ENCODE measurements around the gene CHST8.

The CHST8 gene

DNA sequence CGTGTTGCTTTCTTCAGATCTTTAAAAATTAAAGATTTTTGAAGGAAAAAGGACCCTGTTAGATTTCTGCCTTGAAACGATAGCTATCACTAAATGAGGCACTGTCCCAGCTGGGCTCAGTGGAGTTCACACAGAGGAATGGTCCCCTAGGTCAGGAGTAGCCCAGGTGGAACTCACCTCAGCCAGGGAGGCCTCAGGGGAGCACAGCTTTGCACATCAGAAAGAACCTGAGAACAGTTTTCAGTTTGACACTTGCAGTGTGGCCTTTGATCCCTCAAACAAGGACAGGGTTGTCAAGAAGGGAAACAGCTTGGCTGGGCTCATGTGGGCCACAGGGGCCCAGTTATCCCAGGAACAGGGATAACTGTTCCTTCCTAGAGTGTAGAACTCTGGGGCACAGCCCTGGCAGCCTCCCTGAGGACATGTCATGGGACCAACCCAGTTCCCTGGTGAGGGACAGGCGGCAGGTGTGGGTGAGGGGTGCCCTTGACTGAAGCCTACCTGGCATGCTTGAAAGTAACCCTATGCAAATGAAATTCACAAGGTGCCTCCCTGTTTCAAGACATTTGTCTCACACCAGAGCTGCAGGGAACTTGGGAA, 59.4 kb downstream of the CHST8 start:
- TF ChIP-seq TAF1 (IDR thresholded peaks at IDR 0.05; ENCODE audit: borderline replicate concordance, insufficient read depth, low read length) (no peak), FOXP2 (optimal IDR thresholded peaks at IDR 0.05; ENCODE audit: borderline replicate concordance, extremely low read depth, extremely low read length, insufficient read depth) (no peak), SIN3A (IDR thresholded peaks at IDR 0.05; ENCODE audit: borderline replicate concordance, insufficient read depth, low read length) (no peak), POLR2AphosphoS5 (IDR thresholded peaks at IDR 0.05; ENCODE audit: low read depth, low read length) (no peak)
- TF ChIP-seq, protein P1, sequence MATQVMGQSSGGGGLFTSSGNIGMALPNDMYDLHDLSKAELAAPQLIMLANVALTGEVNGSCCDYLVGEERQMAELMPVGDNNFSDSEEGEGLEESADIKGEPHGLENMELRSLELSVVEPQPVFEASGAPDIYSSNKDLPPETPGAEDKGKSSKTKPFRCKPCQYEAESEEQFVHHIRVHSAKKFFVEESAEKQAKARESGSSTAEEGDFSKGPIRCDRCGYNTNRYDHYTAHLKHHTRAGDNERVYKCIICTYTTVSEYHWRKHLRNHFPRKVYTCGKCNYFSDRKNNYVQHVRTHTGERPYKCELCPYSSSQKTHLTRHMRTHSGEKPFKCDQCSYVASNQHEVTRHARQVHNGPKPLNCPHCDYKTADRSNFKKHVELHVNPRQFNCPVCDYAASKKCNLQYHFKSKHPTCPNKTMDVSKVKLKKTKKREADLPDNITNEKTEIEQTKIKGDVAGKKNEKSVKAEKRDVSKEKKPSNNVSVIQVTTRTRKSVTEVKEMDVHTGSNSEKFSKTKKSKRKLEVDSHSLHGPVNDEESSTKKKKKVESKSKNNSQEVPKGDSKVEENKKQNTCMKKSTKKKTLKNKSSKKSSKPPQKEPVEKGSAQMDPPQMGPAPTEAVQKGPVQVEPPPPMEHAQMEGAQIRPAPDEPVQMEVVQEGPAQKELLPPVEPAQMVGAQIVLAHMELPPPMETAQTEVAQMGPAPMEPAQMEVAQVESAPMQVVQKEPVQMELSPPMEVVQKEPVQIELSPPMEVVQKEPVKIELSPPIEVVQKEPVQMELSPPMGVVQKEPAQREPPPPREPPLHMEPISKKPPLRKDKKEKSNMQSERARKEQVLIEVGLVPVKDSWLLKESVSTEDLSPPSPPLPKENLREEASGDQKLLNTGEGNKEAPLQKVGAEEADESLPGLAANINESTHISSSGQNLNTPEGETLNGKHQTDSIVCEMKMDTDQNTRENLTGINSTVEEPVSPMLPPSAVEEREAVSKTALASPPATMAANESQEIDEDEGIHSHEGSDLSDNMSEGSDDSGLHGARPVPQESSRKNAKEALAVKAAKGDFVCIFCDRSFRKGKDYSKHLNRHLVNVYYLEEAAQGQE (IDR thresholded peaks at IDR 0.05; ENCODE audit: insufficient read depth in 1 of 2, low read depth in 2 of 2, low read length in 2 of 2) = no peak

DNA sequence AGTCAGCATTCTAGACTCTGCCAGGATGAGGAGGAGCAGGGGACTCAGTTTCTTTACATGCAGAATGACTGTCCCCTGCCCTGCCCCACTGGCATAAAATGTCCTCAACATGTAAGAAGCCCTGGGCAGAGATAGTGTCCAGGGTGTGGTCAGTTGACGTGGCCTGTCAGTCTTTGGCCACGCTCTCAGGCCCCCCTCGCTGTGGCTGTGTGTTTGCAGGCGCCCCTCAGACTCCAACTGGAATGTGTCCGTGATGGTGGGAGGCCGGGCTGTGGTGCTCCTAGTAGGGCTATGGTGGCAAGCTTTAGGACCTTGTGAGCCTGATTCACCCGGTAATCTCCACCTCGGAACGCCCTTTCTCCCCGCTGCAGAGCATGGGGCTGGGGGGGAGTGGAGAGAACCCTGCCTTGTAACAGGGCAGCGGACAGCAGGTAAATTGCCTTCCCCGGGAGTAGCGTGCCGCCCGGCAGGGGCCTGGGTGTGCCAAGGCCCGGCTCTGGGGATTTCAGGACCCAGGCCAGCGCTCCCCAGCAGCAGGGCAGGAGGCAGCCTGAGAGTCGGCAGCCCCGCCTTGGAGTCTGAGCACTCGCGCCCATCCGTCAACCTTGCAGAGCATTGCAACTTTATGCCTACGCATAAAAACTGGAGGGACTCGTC, 62.3 kb downstream of the CHST8 start:
- TF ChIP-seq, protein P1 (IDR thresholded peaks at IDR 0.05; ENCODE audit: insufficient read depth in 1 of 2, low read depth in 2 of 2, low read length in 2 of 2) = peak; percentile 81 to 91
- TF ChIP-seq TAF1 (IDR thresholded peaks at IDR 0.05; ENCODE audit: borderline replicate concordance, insufficient read depth, low read length) = no peak

DNA sequence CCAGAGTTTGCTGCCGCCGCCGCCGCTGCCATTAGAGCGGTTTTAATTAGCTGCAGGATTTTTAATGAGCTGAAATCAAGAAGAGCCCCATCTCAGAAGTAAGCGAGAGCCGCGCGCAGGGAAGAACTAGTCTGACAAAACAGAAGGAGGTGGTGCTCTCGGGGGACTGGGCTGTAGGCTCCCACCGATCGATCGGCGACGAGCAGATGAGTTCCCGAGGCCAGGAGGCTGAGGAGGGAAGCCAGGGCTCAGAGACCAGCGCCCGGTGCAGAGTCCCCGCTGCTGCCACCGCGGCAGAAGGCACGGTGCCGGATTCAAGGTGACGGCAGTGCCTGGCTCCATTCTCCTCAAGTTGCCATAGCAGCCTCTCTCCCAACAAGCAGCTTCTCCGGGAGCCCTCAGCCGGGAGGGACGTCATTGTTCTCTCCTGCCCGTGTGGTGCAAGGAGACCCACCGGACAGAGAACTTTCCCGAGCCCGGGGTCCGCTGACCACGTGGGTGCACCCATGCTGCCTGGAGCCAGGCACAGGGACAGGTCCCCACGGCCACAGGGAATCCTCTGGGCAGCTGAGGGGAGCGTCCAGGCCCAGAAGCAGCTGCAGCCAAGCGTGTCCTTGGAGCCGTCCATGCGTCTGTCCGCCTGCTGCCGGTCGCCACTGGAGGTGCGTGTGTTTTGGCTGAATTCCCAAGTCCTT, 62.9 kb downstream of the CHST8 start:
- TF ChIP-seq FOXP2 (optimal IDR thresholded peaks at IDR 0.05; ENCODE audit: borderline replicate concordance, extremely low read depth, extremely low read length, insufficient read depth) = no peak
- TF ChIP-seq, protein P1 (IDR thresholded peaks at IDR 0.05; ENCODE audit: insufficient read depth in 1 of 2, low read depth in 2 of 2, low read length in 2 of 2) = no peak
- no peak for TF ChIP-seq POLR2AphosphoS5 (IDR thresholded peaks at IDR 0.05; ENCODE audit: low read depth, low read length)
- TF ChIP-seq SIN3A (IDR thresholded peaks at IDR 0.05; ENCODE audit: borderline replicate concordance, insufficient read depth, low read length) = no peak
- no peak for TF ChIP-seq TAF1 (IDR thresholded peaks at IDR 0.05; ENCODE audit: borderline replicate concordance, insufficient read depth, low read length)

DNA sequence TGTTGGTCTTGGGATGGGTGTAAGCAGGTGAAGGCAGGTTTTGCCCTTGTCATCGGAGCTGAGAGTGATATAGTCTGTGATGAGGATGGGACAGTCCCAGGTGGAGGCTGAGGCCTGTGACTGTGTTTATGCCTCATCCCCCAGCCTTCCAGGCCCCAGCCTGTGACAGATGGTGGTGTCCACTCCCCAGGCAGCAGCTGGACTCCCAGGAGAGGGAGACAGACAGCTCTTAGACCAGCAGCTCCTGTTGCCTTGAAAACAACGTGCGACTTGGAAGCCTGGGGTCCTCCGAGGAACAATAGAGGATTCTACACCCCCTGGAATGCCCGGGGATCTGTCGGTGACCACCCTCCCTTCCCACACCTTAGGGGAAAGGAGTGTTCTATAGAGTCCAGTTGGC, 63.8 kb downstream of the CHST8 start:
- TF ChIP-seq, protein P1 (IDR thresholded peaks at IDR 0.05; ENCODE audit: insufficient read depth in 1 of 2, low read depth in 2 of 2, low read length in 2 of 2) = no peak
- TF ChIP-seq TAF1 (IDR thresholded peaks at IDR 0.05; ENCODE audit: borderline replicate concordance, insufficient read depth, low read length) (no peak), FOXP2 (optimal IDR thresholded peaks at IDR 0.05; ENCODE audit: borderline replicate concordance, extremely low read depth, extremely low read length, insufficient read depth) (no peak), SIN3A (IDR thresholded peaks at IDR 0.05; ENCODE audit: borderline replicate concordance, insufficient read depth, low read length) (no peak), POLR2AphosphoS5 (IDR thresholded peaks at IDR 0.05; ENCODE audit: low read depth, low read length) (no peak)
